Mucosa of descending colon (tissue), 3 donors: ENCODE results near the gene UPK2. TPM values are rescaled to one million over a fixed set of nuclear protein-coding genes. Genes with fewer than 3 reads are reported as not detected.

Experiments
- ATAC-seq: fragments of 200-7000 bp; cut with Tn5 transposase; one replicate; pipeline ENCODE4 v1.9.1; 2020; ENCODE audit warnings: mild to moderate bottlenecking, moderate library complexity
- DNase-seq, 3 donors: peaks; one replicate each; pipeline ENCODE4 v3.0.0-alpha.2; 2020
- H3K36me3 ChIP-seq: fragments of 200-600 bp; one replicate; pipeline ENCODE4 v1.8.0; 2021; ENCODE audit warnings: low read depth, mild to moderate bottlenecking
- H3K4me1 ChIP-seq: fragments of 200-600 bp; one replicate; pipeline ENCODE4 v1.8.0; 2021; ENCODE audit warnings: low read depth, mild to moderate bottlenecking
- H3K4me3 ChIP-seq: fragments of 200-600 bp; one replicate; pipeline ENCODE4 v1.8.0; 2021; ENCODE audit warnings: mild to moderate bottlenecking
- H3K9me3 ChIP-seq: fragments of 200-600 bp; one replicate; pipeline ENCODE4 v1.8.0; 2021; ENCODE audit warnings: mild to moderate bottlenecking
- CTCF ChIP-seq: fragments of 200-600 bp; IDR thresholded peaks from one replicate; pipeline ENCODE4 v1.8.0; 2022; ENCODE audit warnings: antibody characterized with exemption, mild to moderate bottlenecking
- intact Hi-C, 2 donors: fragments of 100-400 bp; cut with DNase I in 1 of 2; cut with micrococcal nuclease in 1 of 2; formaldehyde crosslinking; loops; one replicate each; pipeline versions ENCODE4 v1.11.0 to v1.11.1; 2022; cut with DNase I, micrococcal nuclease
- total RNA-seq, 3 donors: library from RNA; stranded (reverse); fragmentation: NEBNext Ultra II Directional in 2 of 3; extraction: Animal tissue kit (Norgen Biotek cat#: 25700) in 2 of 3; gene quantifications; one replicate each; pipeline versions ENCODE4 v1.2.1 to v1.2.4, GENCODE V29; 2021 to 2023
- donor health status: DM: no; HTN: no; CAD: no; lungs with moderate emphysema.
- donor health status: DM: no; HTN: no; CAD: no.
- donor health status: DM: no; HTN: yes; CAD: no.

Gene UPK2
- total RNA-seq, 3 donors from 2014 or later = not detected

- no peak for TF ChIP-seq CTCF
- DNase-seq = peak; percentile 73 to 77 (median 74)
- intact Hi-C loops = no loop called here
- Histone ChIP-seq H3K36me3 (no peaks in the 10 kb centered on the region), H3K4me1 (peaks cover 48% of the 10 kb centered on the region), H3K4me3 (peak overlapping the region; percentile 54), H3K9me3 (no peaks in the 10 kb centered on the region)
- no peak for ATAC-seq
Measured at GRCh38 chr11:118924591-118925585, 31.2 kb upstream of the UPK2 start.

- Histone ChIP-seq H3K9me3 (no peaks in the 10 kb centered on the region), H3K4me1 (peaks cover 27% of the 10 kb centered on the region)
- intact Hi-C loops = no loop called here
Measured at GRCh38 chr11:118927554-118928100, 28.5 kb upstream of the UPK2 start.

GRCh38 chr11:118928101-118928869 lies 27.8 kb upstream of the UPK2 start:
- H3K9me3 ChIP-seq = no peaks in the 10 kb centered on the region
- DNase-seq (peak; percentile 92 to 95 (median 95)), ATAC-seq (peak; percentile 69)
- TF ChIP-seq CTCF = peak; percentile 77
- H3K4me1 ChIP-seq = peaks cover 21% of the 10 kb centered on the region
- no peaks in the 10 kb centered on the region for H3K36me3 ChIP-seq
- intact Hi-C loops = no loop called here
- peak overlapping the region; percentile 65 for H3K4me3 ChIP-seq

More at GRCh38 chr11:118927554-118928100, 28.5 kb upstream of the UPK2 start:
- no peak overlapping the region for H3K4me3 ChIP-seq
- DNase-seq (no peak), ATAC-seq (no peak)
- TF ChIP-seq CTCF = no peak
- H3K36me3 ChIP-seq = no peaks in the 10 kb centered on the region

GRCh38 chr11:118928870-118929500 lies 27.1 kb upstream of the UPK2 start:
- Histone ChIP-seq H3K4me3 (peak overlapping the region; percentile 65), H3K9me3 (no peaks in the 10 kb centered on the region), H3K4me1 (peaks cover 15% of the 10 kb centered on the region), H3K36me3 (no peaks in the 10 kb centered on the region)
- DNase-seq = peak in 1 of 3 donors; percentile 85
- ATAC-seq = peak; percentile 36
- no peak for TF ChIP-seq CTCF
- intact Hi-C loops = no loop called here

- H3K4me1 ChIP-seq = peaks cover 12% of the 10 kb centered on the region
- intact Hi-C loops = no loop called here
- TF ChIP-seq CTCF = no peak
- ATAC-seq (peak; percentile 60), DNase-seq (peak; percentile 91 to 93 (median 91))
- H3K4me3 ChIP-seq = peak overlapping the region; percentile 65
- H3K36me3 ChIP-seq = no peaks in the 10 kb centered on the region
- no peaks in the 10 kb centered on the region for H3K9me3 ChIP-seq
Measured at GRCh38 chr11:118929501-118930093, 26.5 kb upstream of the UPK2 start.
